Sigmoid colon (tissue), 4 donors: ENCODE data around the gene MRTFA.

ENCODE experiments used
- EP300 ChIP-seq, 4 donors: sonication (generic); formaldehyde crosslinking; IDR thresholded peaks; one replicate each; pipeline ENCODE4 v1.6.1; 2017; ENCODE audit warnings: antibody characterized with exemption in 4 of 4
- TF ChIP-seq, protein P1 (sequence below), 4 experiments: fragments of 450-650 bp in 3 of 4; fragments of 200-600 bp in 1 of 4; IDR thresholded peaks; one replicate each; pipeline ENCODE4 v1.5.1; 2016 to 2019; ENCODE audit warnings: antibody characterized with exemption in 4 of 4, mild to moderate bottlenecking in 3 of 4, moderate library complexity in 2 of 4

DNA sequence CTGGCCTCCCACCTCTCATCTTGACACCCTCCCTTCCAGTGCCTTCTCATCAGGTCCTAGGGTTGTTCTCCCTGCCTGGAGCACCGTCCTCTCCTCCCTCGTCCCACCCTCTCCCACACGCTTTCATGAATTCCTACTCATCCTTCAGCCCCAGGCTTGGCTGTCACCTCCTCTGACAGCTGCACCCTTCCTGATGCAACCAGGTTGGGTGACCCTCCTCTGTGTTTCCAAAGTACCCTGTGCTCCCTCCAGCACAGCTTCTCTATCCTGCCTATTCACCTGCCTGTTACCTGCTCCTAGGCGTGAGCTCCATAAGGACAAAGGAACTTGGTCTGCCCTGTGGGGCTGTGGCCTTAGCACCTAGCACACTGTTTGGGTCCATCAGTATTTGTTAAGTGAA is 207.7 kb downstream of the MRTFA start:
- TF ChIP-seq, protein P1, sequence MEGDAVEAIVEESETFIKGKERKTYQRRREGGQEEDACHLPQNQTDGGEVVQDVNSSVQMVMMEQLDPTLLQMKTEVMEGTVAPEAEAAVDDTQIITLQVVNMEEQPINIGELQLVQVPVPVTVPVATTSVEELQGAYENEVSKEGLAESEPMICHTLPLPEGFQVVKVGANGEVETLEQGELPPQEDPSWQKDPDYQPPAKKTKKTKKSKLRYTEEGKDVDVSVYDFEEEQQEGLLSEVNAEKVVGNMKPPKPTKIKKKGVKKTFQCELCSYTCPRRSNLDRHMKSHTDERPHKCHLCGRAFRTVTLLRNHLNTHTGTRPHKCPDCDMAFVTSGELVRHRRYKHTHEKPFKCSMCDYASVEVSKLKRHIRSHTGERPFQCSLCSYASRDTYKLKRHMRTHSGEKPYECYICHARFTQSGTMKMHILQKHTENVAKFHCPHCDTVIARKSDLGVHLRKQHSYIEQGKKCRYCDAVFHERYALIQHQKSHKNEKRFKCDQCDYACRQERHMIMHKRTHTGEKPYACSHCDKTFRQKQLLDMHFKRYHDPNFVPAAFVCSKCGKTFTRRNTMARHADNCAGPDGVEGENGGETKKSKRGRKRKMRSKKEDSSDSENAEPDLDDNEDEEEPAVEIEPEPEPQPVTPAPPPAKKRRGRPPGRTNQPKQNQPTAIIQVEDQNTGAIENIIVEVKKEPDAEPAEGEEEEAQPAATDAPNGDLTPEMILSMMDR (IDR thresholded peaks at IDR 0.05) = no peak
- TF ChIP-seq EP300 (IDR thresholded peaks at IDR 0.05) = no peak
